Right atrium auricular region (tissue), 2 donors: Measurements from ENCODE around the gene UNCX. TPM values are rescaled to one million over a fixed set of nuclear protein-coding genes. Genes with fewer than 3 reads are reported as not detected.
"Not testable (repeated sequence)": the region's sequence is repeated elsewhere in the genome, so short reads cannot be mapped to it uniquely, and the experiment has no call there.

Source experiments
- DNase-seq: peaks from one replicate; pipeline ENCODE4 v3.0.0-alpha.2; 2019; ENCODE audit warnings: low spot score
- H3K27ac ChIP-seq, 2 donors: fragments of 200-600 bp; sonication (generic); 1 replicate in 1 of 2; 2 replicates in 1 of 2; pipeline ENCODE4 v1.5.1; 2016 to 2019
- H3K27me3 ChIP-seq, 2 donors: fragments of 200-600 bp; sonication (generic); one replicate each; pipeline versions ENCODE4 v1.5.1 to v1.6.0; 2017 to 2019
- H3K36me3 ChIP-seq: fragments of 200-600 bp; sonication (generic); one replicate; pipeline ENCODE4 v1.5.1; 2016
- H3K4me1 ChIP-seq, 2 donors: fragments of 200-600 bp; sonication (generic); one replicate each; pipeline versions ENCODE4 v1.5.1 to v1.6.0; 2017 to 2019
- H3K4me3 ChIP-seq, 2 donors: fragments of 200-600 bp; sonication (generic); 1 replicate in 1 of 2; 2 replicates in 1 of 2; pipeline ENCODE4 v1.5.1; 2017 to 2019; ENCODE audit warnings: mild to moderate bottlenecking in 1 of 2, moderate library complexity in 1 of 2
- H3K9me3 ChIP-seq, 2 donors: fragments of 200-600 bp; sonication (generic); one replicate each; pipeline ENCODE4 v1.5.1; 2019
- CTCF ChIP-seq, 2 donors: fragments of 200-600 bp; sonication (generic); IDR thresholded peaks; one replicate each; pipeline ENCODE4 v1.5.1; 2019; ENCODE audit warnings: antibody characterized with exemption in 2 of 2
- total RNA-seq, 2 donors: library from RNA; depleted of rRNA; stranded (reverse); fragments of >200 nt; gene quantifications; one replicate each; pipeline ENCODE4 v1.1.0, GENCODE V29; 2016

The UNCX gene
- total RNA-seq, 2 donors from 2014 or later: not detected

DNA sequence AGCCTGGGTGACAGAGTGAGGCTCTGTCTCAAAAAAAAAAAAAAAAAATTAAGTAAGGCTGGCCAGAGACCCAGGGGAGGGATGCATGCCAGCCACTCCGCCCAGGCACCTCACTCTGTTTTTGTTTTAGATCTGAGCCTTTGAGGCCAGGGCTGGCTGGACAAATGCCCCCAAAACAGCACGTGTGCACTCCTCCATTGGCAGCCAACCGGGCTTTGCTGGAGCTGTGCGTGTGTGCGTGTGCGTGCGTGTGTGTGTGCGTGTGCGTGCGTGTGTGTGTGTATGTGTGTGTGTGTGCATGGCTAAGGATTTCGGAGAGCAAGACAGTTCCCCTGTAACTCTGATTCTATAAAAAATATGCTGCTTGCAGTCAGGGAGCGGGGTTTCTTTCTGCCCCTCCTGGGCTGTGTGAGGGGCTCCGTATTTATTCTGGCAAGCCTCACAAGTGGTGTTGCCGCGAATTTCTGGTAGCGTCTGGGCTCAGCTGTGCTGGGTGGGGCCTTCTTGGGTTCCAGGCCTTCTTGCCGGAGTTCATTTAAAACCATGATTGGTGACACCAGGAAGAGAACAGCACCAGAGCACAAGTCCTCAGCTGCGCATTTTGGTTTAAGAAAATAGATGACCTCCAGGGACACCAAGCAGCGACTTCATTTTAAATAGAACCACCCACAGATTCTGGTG, 28.1 kb upstream of the UNCX start:
- H3K9me3 ChIP-seq: no peaks in the 10 kb centered on the region
- H3K27me3 ChIP-seq: no peaks in the 10 kb centered on the region
- H3K27ac ChIP-seq: no peak overlapping the region
- no peak overlapping the region for H3K4me3 ChIP-seq
- TF ChIP-seq CTCF (IDR thresholded peaks at IDR 0.05): no peak
- H3K4me1 ChIP-seq: no peaks in the 10 kb centered on the region
- no peaks in the 10 kb centered on the region for H3K36me3 ChIP-seq
- DNase-seq: no peak

- H3K27me3 ChIP-seq, H3K36me3 ChIP-seq, H3K9me3 ChIP-seq, H3K4me3 ChIP-seq, H3K27ac ChIP-seq, H3K4me1 ChIP-seq, DNase-seq: not testable (repeated sequence)
Measured at GRCh38 chr7:1205742-1206141, 26.9 kb upstream of the UNCX start.

- Histone ChIP-seq H3K4me1 (peaks cover 0 to 12% of the 10 kb centered on the region in 2 donors), H3K36me3 (no peaks in the 10 kb centered on the region), H3K9me3 (no peaks in the 10 kb centered on the region), H3K27me3 (peaks cover 0 to 4% of the 10 kb centered on the region in 2 donors), H3K4me3 (no peak overlapping the region), H3K27ac (no peak overlapping the region)
- TF ChIP-seq CTCF (IDR thresholded peaks at IDR 0.05): no peak
- DNase-seq: no peak
Measured at GRCh38 chr7:1209097-1209496, 23.6 kb upstream of the UNCX start.

DNA sequence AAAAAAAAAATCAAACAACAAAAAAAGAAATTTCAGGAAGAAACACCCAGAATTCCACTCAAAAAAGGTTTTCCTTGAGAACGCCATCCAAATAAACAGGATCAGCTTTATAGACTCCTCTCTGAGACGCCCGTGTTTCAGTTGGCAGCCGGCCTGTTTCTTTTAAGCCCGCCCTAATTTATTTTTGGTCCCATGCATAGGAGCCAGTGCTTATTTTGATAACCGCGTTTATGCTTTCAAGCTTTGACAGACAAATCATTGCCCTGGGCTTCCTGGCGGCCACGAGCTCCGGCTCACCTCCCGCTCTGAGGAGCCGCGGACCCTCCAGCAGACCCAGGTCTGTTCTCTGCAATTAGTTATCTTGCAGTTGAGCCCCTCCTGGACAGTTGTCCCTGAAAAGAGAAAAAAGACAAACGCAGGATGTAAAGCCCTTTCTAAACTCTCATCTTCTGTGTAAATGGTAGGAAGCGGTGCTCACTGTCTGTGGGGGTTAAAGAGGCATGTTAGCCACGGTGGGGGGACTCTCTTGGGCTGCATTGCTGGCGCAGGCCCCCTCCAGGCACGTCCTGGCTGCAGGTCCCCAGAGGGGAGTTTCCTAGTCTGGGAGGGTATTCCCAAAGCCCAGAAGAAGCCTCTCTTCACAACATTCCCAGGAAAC, 22.2 kb upstream of the UNCX start:
- Histone ChIP-seq H3K4me3 (no peak overlapping the region), H3K27ac (no peak overlapping the region), H3K27me3 (peaks cover 0 to 4% of the 10 kb centered on the region in 2 donors), H3K9me3 (no peaks in the 10 kb centered on the region), H3K4me1 (peaks cover 0 to 12% of the 10 kb centered on the region in 2 donors), H3K36me3 (no peaks in the 10 kb centered on the region)
- TF ChIP-seq CTCF (IDR thresholded peaks at IDR 0.05): no peak
- DNase-seq: no peak

DNA sequence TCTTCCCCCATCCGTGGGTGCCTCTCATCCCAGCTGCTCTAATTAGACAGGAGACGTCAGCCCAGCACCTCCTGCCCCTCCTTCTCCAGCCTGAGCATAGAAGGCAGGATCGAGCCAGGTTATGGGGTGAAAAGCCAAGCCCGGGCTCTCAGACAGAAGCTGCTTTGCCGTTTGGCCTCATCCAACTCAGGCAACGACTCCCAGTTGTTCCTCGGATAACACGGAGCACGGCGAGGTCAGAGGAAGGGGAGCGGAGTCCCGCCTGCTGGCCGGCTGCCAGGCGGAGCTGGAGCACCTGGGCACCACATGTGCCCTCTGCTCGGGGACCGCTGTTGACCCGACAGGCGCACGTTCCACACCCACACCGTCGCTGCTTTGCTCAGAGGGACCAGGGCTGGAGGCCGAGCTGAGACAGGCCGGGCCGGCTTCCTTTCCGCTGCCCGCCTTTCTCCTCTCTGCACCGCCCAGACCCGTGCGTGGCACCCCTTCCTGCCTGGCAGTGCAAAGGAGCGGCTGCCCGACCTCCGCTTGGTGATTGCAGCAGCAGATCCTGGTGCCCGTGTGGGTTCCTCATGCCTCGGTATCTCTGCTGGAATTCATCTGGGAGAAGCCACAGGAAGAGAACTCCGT, 21.6 kb upstream of the UNCX start:
- no peak for TF ChIP-seq CTCF (IDR thresholded peaks at IDR 0.05)
- peaks cover 0 to 4% of the 10 kb centered on the region in 2 donors for H3K27me3 ChIP-seq
- no peaks in the 10 kb centered on the region for H3K36me3 ChIP-seq
- no peaks in the 10 kb centered on the region for H3K9me3 ChIP-seq
- H3K4me1 ChIP-seq: peaks cover 0 to 12% of the 10 kb centered on the region in 2 donors
- H3K27ac ChIP-seq: no peak overlapping the region
- H3K4me3 ChIP-seq: no peak overlapping the region
- DNase-seq: no peak

- TF ChIP-seq CTCF (IDR thresholded peaks at IDR 0.05): no peak
- Histone ChIP-seq H3K27ac (no peak overlapping the region), H3K36me3 (no peaks in the 10 kb centered on the region), H3K4me1 (peaks cover 0 to 12% of the 10 kb centered on the region in 2 donors), H3K27me3 (peaks cover 0 to 4% of the 10 kb centered on the region in 2 donors), H3K9me3 (no peaks in the 10 kb centered on the region), H3K4me3 (no peak overlapping the region)
- DNase-seq: no peak
Measured at GRCh38 chr7:1211611-1212010, 21.1 kb upstream of the UNCX start.

- H3K36me3 ChIP-seq, DNase-seq, H3K27ac ChIP-seq, H3K9me3 ChIP-seq, H3K4me3 ChIP-seq, H3K27me3 ChIP-seq: not testable (repeated sequence)
- peaks cover 0 to 12% of the 10 kb centered on the region in 2 donors for H3K4me1 ChIP-seq
Measured at GRCh38 chr7:1212025-1212424, 20.6 kb upstream of the UNCX start.
